ENCODE measurements around the gene SART1.
A peak's percentile ranks its signal among the peaks of the same experiment; 100 is the strongest.

Gene SART1

GRCh38 chr11:65919141-65919572 is 42.4 kb upstream of the SART1 start, which contains the start of gene DRAP1:
Gene DRAP1, plus strand, starts transcription at chr11:65919426. Its CDS starts 76 bp downstream, at chr11:65919502.
- Histone ChIP-seq H3K36me3 (ENCODE audit: control insufficient read depth, insufficient read depth, low read length) (peaks cover 5% of the 10 kb centered on the region), H3K27ac (ENCODE audit: insufficient read depth, low read depth, low read length, poor library complexity, severe bottlenecking) (no peak within 1 kb of the TSS), H3K4me3 (ENCODE audit: insufficient read depth, low read depth, low read length) (peak within 1 kb of the TSS; percentile 92), H3K27me3 (ENCODE audit: control insufficient read depth, insufficient read depth, low read length, poor library complexity, severe bottlenecking) (no peaks in the 10 kb centered on the region), H3K9me3 (ENCODE audit: control insufficient read depth, low read length) (no peaks in the 10 kb centered on the region), H3K4me1 (ENCODE audit: control insufficient read depth, insufficient read depth, low read length) (no peaks in the 10 kb centered on the region)
- WGBS, 2 experiments = 0% methylated on average over 59 of the region's 59 CpGs

- peak overlapping the region; percentile 77 for H3K4me3 ChIP-seq (ENCODE audit: insufficient read depth, low read depth, low read length)
- no peaks in the 10 kb centered on the region for H3K4me1 ChIP-seq (ENCODE audit: control insufficient read depth, insufficient read depth, low read length)
- no peak overlapping the region for H3K27ac ChIP-seq (ENCODE audit: insufficient read depth, low read depth, low read length, poor library complexity, severe bottlenecking)
- 3 to 4% methylated on average over 56 to 57 of the region's 60 CpGs for WGBS, 2 experiments
- H3K36me3 ChIP-seq (ENCODE audit: control insufficient read depth, insufficient read depth, low read length) = peaks cover 5% of the 10 kb centered on the region
- H3K27me3 ChIP-seq (ENCODE audit: control insufficient read depth, insufficient read depth, low read length, poor library complexity, severe bottlenecking) = no peaks in the 10 kb centered on the region
- H3K9me3 ChIP-seq (ENCODE audit: control insufficient read depth, low read length) = no peaks in the 10 kb centered on the region
Observed at GRCh38 chr11:65919573-65920371, 41.8 kb upstream of the SART1 start.

- Histone ChIP-seq H3K4me3 (ENCODE audit: insufficient read depth, low read depth, low read length) (peak overlapping the region; percentile 77), H3K36me3 (ENCODE audit: control insufficient read depth, insufficient read depth, low read length) (peaks cover 5% of the 10 kb centered on the region)
- 87 to 88% methylated on average over 15 of the region's 15 CpGs for WGBS, 2 experiments
Observed at GRCh38 chr11:65920372-65920802, 41.1 kb upstream of the SART1 start.

GRCh38 chr11:65921033-65921555 is 40.4 kb upstream of the SART1 start:
- Histone ChIP-seq H3K4me1 (ENCODE audit: control insufficient read depth, insufficient read depth, low read length) (no peaks in the 10 kb centered on the region), H3K27ac (ENCODE audit: insufficient read depth, low read depth, low read length, poor library complexity, severe bottlenecking) (no peak overlapping the region), H3K4me3 (ENCODE audit: insufficient read depth, low read depth, low read length) (no peak overlapping the region), H3K27me3 (ENCODE audit: control insufficient read depth, insufficient read depth, low read length, poor library complexity, severe bottlenecking) (no peaks in the 10 kb centered on the region), H3K36me3 (ENCODE audit: control insufficient read depth, insufficient read depth, low read length) (peaks cover 5% of the 10 kb centered on the region), H3K9me3 (ENCODE audit: control insufficient read depth, low read length) (no peaks in the 10 kb centered on the region)
- 93 to 94% methylated on average over 12 of the region's 12 CpGs for WGBS, 2 experiments

More at GRCh38 chr11:65920372-65920802, 41.1 kb upstream of the SART1 start:
- H3K9me3 ChIP-seq (ENCODE audit: control insufficient read depth, low read length) = no peaks in the 10 kb centered on the region
- no peaks in the 10 kb centered on the region for H3K4me1 ChIP-seq (ENCODE audit: control insufficient read depth, insufficient read depth, low read length)
- no peak overlapping the region for H3K27ac ChIP-seq (ENCODE audit: insufficient read depth, low read depth, low read length, poor library complexity, severe bottlenecking)
- no peaks in the 10 kb centered on the region for H3K27me3 ChIP-seq (ENCODE audit: control insufficient read depth, insufficient read depth, low read length, poor library complexity, severe bottlenecking)

GRCh38 chr11:65921876-65922275 is 39.7 kb upstream of the SART1 start:
- Histone ChIP-seq H3K4me1 (ENCODE audit: control insufficient read depth, insufficient read depth, low read length) (no peaks in the 10 kb centered on the region), H3K27me3 (ENCODE audit: control insufficient read depth, insufficient read depth, low read length, poor library complexity, severe bottlenecking) (no peaks in the 10 kb centered on the region), H3K27ac (ENCODE audit: insufficient read depth, low read depth, low read length, poor library complexity, severe bottlenecking) (no peak overlapping the region), H3K4me3 (ENCODE audit: insufficient read depth, low read depth, low read length) (no peak overlapping the region), H3K36me3 (ENCODE audit: control insufficient read depth, insufficient read depth, low read length) (peaks cover 5% of the 10 kb centered on the region), H3K9me3 (ENCODE audit: control insufficient read depth, low read length) (no peaks in the 10 kb centered on the region)
- 90 to 95% methylated on average over 10 of the region's 10 CpGs for WGBS, 2 experiments

- no peaks in the 10 kb centered on the region for H3K4me1 ChIP-seq (ENCODE audit: control insufficient read depth, insufficient read depth, low read length)
- 96% methylated on average over 3 of the region's 3 CpGs for WGBS, 2 experiments
- no peaks in the 10 kb centered on the region for H3K27me3 ChIP-seq (ENCODE audit: control insufficient read depth, insufficient read depth, low read length, poor library complexity, severe bottlenecking)
- H3K9me3 ChIP-seq (ENCODE audit: control insufficient read depth, low read length) = no peaks in the 10 kb centered on the region
- no peak overlapping the region for H3K4me3 ChIP-seq (ENCODE audit: insufficient read depth, low read depth, low read length)
- no peak overlapping the region for H3K27ac ChIP-seq (ENCODE audit: insufficient read depth, low read depth, low read length, poor library complexity, severe bottlenecking)
- peaks cover 5% of the 10 kb centered on the region for H3K36me3 ChIP-seq (ENCODE audit: control insufficient read depth, insufficient read depth, low read length)
Observed at GRCh38 chr11:65922565-65922964, 39.0 kb upstream of the SART1 start.

GRCh38 chr11:65925397-65925796 is 36.1 kb upstream of the SART1 start:
- H3K4me1 ChIP-seq (ENCODE audit: control insufficient read depth, insufficient read depth, low read length) = no peaks in the 10 kb centered on the region
- H3K27me3 ChIP-seq (ENCODE audit: control insufficient read depth, insufficient read depth, low read length, poor library complexity, severe bottlenecking) = no peaks in the 10 kb centered on the region
- peaks cover 5% of the 10 kb centered on the region for H3K36me3 ChIP-seq (ENCODE audit: control insufficient read depth, insufficient read depth, low read length)
- no peaks in the 10 kb centered on the region for H3K9me3 ChIP-seq (ENCODE audit: control insufficient read depth, low read length)
- WGBS, 2 experiments = 90 to 92% methylated on average over 2 of the region's 2 CpGs
- H3K27ac ChIP-seq (ENCODE audit: insufficient read depth, low read depth, low read length, poor library complexity, severe bottlenecking) = no peak overlapping the region
- no peak overlapping the region for H3K4me3 ChIP-seq (ENCODE audit: insufficient read depth, low read depth, low read length)

- H3K27me3 ChIP-seq (ENCODE audit: control insufficient read depth, insufficient read depth, low read length, poor library complexity, severe bottlenecking) = no peaks in the 10 kb centered on the region
- no peak overlapping the region for H3K4me3 ChIP-seq (ENCODE audit: insufficient read depth, low read depth, low read length)
- H3K36me3 ChIP-seq (ENCODE audit: control insufficient read depth, insufficient read depth, low read length) = no peaks in the 10 kb centered on the region
- peaks cover 6% of the 10 kb centered on the region for H3K4me1 ChIP-seq (ENCODE audit: control insufficient read depth, insufficient read depth, low read length)
- no peaks in the 10 kb centered on the region for H3K9me3 ChIP-seq (ENCODE audit: control insufficient read depth, low read length)
- WGBS, 2 experiments = 76 to 82% methylated on average over 9 of the region's 9 CpGs
- H3K27ac ChIP-seq (ENCODE audit: insufficient read depth, low read depth, low read length, poor library complexity, severe bottlenecking) = no peak overlapping the region
Observed at GRCh38 chr11:65927904-65928397, 33.6 kb upstream of the SART1 start.

- Histone ChIP-seq H3K27ac (ENCODE audit: insufficient read depth, low read depth, low read length, poor library complexity, severe bottlenecking) (no peak overlapping the region), H3K27me3 (ENCODE audit: control insufficient read depth, insufficient read depth, low read length, poor library complexity, severe bottlenecking) (no peaks in the 10 kb centered on the region), H3K9me3 (ENCODE audit: control insufficient read depth, low read length) (no peaks in the 10 kb centered on the region), H3K4me3 (ENCODE audit: insufficient read depth, low read depth, low read length) (no peak overlapping the region), H3K4me1 (ENCODE audit: control insufficient read depth, insufficient read depth, low read length) (peaks cover 6% of the 10 kb centered on the region), H3K36me3 (ENCODE audit: control insufficient read depth, insufficient read depth, low read length) (no peaks in the 10 kb centered on the region)
- WGBS, 2 experiments = 85 to 87% methylated on average over 6 of the region's 6 CpGs
Observed at GRCh38 chr11:65928667-65929066, 32.9 kb upstream of the SART1 start.

GRCh38 chr11:65931773-65932557 is 29.6 kb upstream of the SART1 start:
- H3K27ac ChIP-seq (ENCODE audit: insufficient read depth, low read depth, low read length, poor library complexity, severe bottlenecking) = no peak overlapping the region
- no peaks in the 10 kb centered on the region for H3K36me3 ChIP-seq (ENCODE audit: control insufficient read depth, insufficient read depth, low read length)
- no peak overlapping the region for H3K4me3 ChIP-seq (ENCODE audit: insufficient read depth, low read depth, low read length)
- no peaks in the 10 kb centered on the region for H3K27me3 ChIP-seq (ENCODE audit: control insufficient read depth, insufficient read depth, low read length, poor library complexity, severe bottlenecking)
- peaks cover 6% of the 10 kb centered on the region for H3K4me1 ChIP-seq (ENCODE audit: control insufficient read depth, insufficient read depth, low read length)
- no peaks in the 10 kb centered on the region for H3K9me3 ChIP-seq (ENCODE audit: control insufficient read depth, low read length)
- 84% methylated on average over 13 of the region's 13 CpGs for WGBS, 2 experiments
